ENCODE data around the gene SST.

- TF ChIP-seq CTCF (IDR thresholded peaks at IDR 0.05; ENCODE audit: low read length), result no peak
- no peak for TF ChIP-seq EZH2phosphoT487 (IDR thresholded peaks at IDR 0.05; ENCODE audit: low read length)
- TF ChIP-seq EZH2 (optimal IDR thresholded peaks at IDR 0.05; ENCODE audit: low read depth, low read length), result no peak
Observed at GRCh38 chr3:187698499-187699399, 28.6 kb upstream of the SST start.
